ENCODE results near the gene GABPA. TPM values are rescaled to one million over a fixed set of nuclear protein-coding genes. Genes with fewer than 3 reads are reported as not detected.

The GABPA gene
- total RNA-seq, 1 donor, result 9.7 TPM

GRCh38 chr21:25801217-25802014, 66.6 kb downstream of the GABPA start:
- DNase-seq (ENCODE audit: low read depth in 2 of 3, low spot score in 2 of 3), result peak; percentile 59 to 96 (median 89)

GRCh38 chr21:25806060-25806459, 71.3 kb downstream of the GABPA start:
- no peak for DNase-seq (ENCODE audit: low read depth in 2 of 3, low spot score in 2 of 3)

GRCh38 chr21:25807191-25807590, 72.4 kb downstream of the GABPA start:
- DNase-seq (ENCODE audit: low read depth in 2 of 3, low spot score in 2 of 3), result no peak

GRCh38 chr21:25809013-25809412, 74.2 kb downstream of the GABPA start:
- no peak for DNase-seq (ENCODE audit: low read depth in 2 of 3, low spot score in 2 of 3)

GRCh38 chr21:25811186-25811585, 76.4 kb downstream of the GABPA start:
- no peak for DNase-seq (ENCODE audit: low read depth in 2 of 3, low spot score in 2 of 3)

GRCh38 chr21:25813917-25814316, 79.1 kb downstream of the GABPA start:
- no peak for DNase-seq (ENCODE audit: low read depth in 2 of 3, low spot score in 2 of 3)

GRCh38 chr21:25818121-25818520, 83.3 kb downstream of the GABPA start:
- DNase-seq (ENCODE audit: low read depth in 2 of 3, low spot score in 2 of 3), result no peak

- no peak for DNase-seq (ENCODE audit: low read depth in 2 of 3, low spot score in 2 of 3)
Measured at GRCh38 chr21:25818551-25818950, 83.8 kb downstream of the GABPA start.

Other genes starting within 250 kb of the GABPA start
- gene MRPL39, start 127.5 kb upstream of the GABPA start, total RNA-seq, result 8.1 TPM
- 0.81 TPM for gene JAM2, start 95.7 kb upstream of the GABPA start, total RNA-seq
- gene ATP5PF, start 68 bp upstream of the GABPA start, total RNA-seq, result 23.2 TPM